KG1 (cell line): ENCODE measurements around the gene TTC28.

Experiments
- DNase-seq: peaks from one replicate; lab custom pipeline; 2025; lab: John Stamatoyannopoulos, UW

TTC28 gene

DNA sequence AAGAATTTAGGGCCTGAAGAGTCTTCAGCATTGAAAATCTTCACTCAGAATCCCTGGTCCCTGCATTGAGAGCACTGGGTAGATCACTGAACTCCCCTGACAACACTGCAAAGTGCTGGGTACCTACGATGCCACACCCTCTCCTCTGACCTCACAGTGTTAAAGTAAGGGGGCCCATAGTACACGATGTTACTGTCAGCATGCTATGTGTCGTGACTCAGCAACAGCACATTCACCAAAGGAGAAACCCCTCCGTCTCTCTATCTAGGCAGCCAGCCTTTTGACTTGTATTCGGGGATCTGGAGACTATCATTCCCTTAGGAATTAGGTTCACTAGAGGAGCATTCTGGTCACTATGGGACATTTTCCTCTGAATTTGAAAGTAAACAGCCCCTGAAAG lies 693.2 kb downstream of the TTC28 start:
- DNase-seq, result no peak

DNA sequence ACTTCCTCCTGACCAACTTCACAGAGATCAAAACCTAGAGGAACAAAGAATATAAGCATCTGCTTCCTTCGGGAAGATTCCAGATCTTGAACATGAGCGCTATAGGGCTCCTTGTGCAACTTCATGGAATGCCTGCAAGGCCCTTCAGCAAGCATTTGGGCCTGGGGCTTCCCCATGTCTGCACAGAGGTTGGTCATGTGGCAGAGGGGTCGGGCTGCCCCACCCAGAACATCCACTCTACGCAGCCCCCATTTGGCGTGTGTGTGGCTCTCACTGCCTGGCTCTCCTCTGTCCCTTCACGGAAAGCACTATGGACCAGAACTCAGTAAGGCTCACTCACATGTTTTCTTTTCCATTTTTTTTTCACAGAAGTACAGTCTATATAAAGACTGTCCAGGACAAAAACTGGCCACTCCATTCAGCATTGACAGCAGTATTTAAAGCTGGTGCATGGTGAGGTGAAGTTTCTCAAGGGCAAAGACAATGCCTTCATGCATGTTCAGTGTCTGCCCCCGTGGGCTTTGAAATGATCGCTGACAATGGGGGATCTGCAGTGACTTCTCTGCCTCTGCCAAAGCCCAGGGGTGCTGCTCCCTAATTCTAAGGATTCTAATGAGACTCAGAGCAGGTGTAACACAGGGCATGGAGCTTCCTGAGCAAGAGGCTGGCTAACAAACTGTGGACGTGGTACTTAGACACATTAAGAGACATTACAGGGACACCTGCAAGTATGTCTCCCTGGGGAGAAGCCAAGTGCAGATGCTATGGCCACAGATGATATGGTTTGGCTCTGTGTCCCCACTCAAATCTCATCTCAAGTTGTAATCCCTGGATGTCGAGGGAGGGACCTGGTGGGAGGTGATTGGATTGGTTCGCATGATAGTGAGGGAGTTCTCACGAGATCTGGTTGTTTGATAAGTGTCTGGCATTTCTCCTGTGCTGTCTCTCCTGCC lies 694.0 kb downstream of the TTC28 start:
- no peak for DNase-seq

DNA sequence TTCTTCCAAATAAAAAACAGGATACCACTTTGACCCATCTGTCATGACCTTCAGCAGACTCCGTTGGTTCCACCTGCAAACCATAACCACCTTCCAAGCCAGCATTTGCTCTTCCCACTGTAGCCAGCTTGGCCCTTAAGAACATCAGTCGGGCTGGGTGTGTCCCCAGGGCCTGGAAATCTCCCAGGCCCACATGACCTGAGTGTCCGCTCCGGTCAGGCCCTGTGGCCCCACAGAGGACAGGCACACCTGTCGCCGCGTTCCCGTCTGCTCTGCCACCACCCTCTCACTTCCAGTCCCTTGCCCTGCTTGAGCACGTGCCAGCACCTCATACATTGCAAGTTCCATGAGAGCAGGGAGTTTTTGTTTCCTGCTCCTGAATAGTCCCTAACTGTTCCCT lies 694.9 kb downstream of the TTC28 start:
- DNase-seq, result no peak

DNA sequence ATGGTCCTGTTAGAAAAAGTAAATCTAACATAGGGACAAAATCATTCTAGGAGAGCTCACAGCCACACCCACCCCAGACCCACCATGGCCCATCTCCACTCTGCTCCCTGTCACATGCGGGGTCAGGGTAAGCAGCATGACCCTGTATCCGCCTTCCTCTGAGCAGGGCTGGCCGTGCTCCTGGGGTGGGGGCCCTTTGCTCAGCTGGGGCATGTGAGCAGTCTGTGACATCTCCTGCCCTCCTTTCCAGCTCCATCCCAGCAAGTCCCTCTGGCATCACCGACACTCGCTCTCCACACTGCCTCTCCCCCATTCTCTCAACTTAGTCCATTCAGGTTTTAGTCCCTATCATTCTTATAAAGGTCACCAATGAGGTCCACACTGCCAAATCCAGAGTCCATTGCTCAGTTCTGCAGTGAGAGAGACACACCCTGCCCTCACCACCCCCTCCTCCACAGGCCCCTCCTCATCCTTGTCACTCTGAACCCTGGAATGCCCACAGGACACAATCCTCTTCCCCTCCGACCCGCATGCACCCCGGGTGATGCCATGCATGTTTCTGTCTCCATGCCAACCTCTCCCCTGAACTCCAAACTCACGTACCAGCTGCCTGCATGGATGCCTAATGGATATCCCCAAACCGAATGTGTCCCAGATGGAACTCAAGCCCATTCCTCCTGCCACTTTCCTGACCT lies 695.5 kb downstream of the TTC28 start:
- DNase-seq, result no peak

DNA sequence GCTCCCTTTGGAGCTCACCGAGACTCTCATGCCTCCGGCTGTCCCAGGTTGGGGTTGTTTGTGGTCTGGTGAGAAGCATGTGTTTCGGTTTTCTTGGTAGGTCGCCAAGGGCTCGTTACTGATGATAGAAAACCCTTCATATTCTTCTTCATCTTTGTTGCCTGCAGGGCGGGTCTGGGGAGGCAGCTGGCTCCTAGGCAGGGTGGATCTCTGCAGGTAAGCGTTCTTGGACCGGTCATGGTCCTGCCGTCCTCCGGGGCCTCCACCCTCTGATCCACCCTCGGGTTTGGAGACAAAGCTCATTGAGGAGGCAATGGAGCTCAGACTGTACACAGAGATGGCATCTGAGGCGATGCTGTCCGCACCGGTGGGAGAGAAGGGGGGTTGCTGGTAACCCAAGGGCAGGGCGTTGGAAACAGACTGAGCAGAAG lies 696.3 kb downstream of the TTC28 start:
- DNase-seq, result no peak

DNA sequence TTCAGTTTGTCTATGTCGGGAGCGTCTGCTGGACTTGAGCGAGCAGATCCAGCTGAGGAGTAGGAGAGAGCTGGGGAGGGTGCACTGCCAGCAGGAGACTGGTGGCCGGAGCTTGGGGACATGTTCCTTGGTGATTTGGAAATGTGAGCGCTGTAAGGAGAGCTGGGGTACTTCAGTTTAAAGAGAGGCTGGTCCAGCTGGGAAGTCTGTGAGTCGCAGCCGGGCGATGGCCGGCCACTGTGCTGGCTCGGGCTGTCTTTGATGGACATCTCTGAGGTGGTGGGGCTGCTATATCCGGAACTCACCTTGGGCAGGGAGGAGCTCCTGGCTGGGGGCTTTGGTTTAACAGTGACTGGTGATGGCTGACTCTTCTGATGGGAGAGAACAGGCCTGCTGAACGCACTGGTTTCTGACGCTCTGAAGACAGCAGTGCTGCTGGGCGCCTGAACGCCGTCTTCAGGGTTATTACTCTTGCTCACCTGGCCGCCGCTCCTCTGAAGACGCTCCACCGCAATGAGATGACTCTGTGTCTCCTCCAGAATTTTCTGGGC lies 696.9 kb downstream of the TTC28 start:
- DNase-seq, result no peak

DNA sequence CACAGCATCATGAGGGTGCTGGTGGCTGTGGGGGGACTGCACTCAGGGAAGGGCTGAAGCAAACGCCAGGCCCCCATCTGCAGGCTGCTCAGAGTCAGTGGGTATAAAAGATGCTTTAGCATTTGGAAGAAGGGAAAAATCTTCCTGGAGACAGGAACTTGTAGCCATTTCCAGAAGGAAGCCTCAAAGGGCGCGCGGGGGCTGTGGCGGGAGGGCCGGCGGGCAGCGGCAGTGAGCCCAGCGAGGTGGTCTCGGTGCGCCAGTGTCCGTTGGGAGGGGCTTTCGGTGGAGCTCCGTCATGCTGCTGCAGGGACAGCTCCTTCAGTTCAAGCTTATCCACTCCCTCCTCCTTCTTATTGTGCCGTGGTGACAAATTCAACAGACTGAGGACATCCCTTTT lies 697.5 kb downstream of the TTC28 start:
- DNase-seq, result no peak

DNA sequence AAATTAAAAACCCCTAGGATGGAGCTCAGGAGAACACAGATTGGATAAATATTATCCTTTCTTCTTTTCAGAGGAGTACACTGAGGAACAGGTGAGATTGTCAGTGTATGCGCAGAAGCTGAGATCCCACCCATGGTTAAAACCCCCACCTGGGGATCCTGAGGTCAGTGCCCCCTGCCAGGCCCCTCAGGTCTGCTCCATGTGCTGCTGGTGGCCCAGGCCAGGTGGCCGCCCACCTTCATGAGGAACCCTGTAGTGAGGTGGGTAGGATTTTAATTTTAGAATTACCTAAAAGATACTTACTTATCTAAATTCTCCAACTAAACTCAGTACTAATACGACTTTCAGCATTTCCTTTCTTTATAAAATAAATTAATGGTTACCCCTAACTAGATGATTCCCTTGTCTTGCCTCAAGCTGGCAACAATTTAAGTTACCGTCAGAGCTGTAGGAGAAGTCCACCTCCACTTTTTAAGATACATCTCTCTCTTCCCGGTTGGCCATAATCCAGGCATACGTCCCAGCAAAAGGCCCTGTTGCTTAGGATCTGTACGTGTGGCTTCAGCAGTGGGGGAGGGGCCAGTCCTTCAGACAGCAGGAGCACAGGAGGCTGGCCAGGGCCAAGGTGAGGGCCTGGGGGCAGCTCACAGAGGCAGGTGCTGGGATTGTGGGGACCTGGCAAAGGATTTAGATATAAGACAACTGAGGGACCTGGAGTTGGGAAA lies 699.1 kb downstream of the TTC28 start:
- DNase-seq, result no peak

DNA sequence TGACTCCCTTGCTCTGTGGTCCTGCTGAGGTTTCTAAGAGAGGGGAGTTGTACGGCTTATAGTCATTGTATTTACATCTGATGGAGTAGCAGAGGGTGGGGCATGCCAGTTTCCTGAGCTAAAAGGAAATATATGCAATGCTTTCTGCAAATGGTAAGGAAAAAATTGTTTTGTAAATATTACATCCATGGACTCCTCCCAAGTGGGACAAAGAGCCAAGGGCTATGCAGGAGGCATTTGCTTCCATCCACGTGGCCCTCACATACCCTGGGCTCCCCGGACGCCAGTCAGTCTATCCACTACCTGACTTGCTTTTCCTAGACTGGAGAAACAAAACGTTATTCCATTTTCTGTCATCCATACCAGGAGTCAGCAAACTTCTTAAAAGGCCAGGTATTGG lies 700.8 kb downstream of the TTC28 start:
- no peak for DNase-seq

DNA sequence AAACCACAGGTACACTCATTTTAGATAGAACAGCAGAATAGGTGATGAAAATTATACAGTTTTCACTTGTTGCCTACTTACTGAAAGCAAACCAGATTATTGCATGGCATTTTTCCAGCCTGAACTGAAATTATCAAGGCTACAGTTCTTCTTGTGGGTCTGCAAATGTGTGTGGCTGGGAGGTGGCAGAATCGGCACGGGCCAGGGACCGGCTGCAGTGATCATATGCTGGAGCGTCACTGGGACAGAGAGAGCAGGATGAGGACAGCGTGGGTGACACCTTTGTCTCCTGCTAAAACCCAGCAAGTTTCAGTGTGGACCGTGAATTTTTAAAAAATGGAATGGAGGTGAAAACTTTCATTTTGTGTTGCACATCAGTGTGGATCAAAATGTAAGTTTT lies 701.3 kb downstream of the TTC28 start:
- DNase-seq, result no peak

DNA sequence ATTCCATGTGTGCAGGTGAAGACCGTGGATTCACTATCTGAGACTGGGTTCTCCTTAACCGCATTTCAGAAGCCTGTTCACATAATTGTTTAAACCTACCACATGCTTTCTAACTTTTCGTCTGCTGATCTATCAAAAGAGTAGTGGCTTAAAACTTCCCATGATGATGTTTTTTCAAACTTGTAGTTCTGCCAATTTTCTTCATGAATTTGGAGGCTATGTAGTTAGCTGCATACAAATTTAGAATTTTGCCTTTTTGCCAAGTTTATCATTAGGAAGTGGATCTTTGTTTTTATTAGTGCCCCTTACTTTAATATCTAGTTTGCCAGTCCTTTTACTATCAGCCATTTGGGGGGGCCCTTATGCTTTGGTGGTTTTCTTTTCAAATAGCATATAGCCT lies 703.1 kb downstream of the TTC28 start:
- no peak for DNase-seq

DNA sequence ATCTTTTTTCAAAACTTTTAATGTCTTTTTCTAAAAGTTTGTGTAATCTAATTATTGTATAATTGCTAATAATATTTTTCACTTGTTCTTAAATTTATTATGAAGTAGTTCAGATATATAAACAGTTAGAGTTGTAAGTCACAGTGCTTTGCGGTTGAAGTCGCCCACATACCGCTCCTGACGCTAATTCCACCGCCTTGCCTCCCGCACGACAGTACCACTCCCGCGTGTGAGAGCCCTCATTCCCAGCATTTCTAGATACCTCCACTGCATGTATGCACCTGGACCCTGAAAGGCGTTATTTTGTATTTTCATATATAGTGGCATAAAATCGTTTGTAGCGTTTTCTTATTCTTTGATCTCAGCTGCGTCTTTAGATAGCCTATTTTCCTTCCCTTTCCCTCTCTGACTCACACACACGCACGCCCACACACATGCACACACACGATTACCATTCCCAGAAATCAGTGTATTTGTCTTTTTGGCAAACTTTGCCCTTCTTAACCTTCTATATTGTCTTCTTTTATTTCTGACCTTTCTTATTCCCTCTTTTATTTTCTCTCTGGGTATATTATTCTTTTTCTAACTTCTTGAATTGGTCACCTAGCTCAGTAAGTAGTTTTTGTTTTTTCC lies 704.1 kb downstream of the TTC28 start:
- DNase-seq, result no peak

DNA sequence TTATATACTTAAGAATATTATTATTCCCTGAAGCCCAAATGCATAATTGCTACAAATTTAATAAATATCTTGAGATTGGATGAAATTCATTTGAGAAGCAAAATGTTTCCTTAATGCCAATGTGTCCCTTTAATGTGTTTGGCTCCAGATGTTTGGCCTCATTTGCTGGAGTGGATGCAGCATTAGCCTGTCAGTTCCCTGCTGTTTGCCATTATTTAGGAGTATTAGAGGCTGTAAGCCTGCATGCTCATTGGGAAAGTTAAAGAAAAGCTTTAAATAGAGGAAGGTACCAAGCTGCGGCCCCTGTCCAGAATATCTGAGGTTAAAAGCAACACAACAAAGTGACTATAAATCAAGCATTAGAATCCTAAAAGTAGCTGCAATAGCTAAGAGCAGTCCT lies 705.8 kb downstream of the TTC28 start:
- DNase-seq, result no peak

DNA sequence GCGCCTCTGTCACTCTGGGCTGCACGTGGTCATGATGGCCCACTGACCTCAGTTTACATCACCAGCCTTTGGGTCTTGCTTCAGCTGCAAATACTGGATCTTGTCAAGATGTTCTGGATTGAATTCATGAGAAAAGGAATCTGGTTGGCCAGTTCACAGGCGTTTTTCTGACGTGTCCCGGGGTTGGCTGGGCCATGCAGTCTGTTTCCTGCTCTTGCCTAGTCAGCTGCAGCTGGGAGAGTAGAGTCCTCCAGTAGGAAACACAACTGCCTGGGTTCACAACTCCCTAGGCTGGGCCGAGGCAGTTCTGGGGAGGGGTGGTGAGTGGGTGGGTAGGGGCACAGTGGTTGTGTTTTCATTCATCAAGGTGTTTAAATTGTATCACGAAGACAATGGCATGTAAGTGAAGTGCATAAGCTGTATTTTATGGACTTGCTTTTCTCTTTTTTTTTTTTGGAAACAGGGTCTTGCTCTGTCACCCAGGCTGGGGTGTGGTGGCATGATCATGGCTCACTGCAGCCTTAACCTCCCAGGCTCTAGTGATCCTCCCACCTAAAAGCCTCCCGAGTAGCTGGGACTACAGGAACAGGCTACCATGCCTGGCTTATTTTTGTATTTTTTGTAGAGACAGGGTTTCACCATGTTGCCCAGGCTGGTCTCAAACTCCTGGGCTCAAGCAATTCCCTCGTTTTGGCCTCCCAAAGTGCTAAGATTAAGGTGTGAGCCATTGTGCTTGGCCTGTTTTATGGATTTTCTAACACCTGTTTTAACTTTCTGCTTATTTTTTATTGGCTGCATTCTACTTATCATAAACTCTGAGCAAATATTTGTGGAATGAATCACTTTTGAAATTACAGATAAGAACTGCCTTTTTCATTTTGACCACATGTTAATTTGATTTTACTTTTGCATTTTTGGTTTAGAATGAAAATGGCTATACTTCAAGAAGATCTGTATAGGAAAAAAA lies 706.6 kb downstream of the TTC28 start:
- DNase-seq, result no peak

DNA sequence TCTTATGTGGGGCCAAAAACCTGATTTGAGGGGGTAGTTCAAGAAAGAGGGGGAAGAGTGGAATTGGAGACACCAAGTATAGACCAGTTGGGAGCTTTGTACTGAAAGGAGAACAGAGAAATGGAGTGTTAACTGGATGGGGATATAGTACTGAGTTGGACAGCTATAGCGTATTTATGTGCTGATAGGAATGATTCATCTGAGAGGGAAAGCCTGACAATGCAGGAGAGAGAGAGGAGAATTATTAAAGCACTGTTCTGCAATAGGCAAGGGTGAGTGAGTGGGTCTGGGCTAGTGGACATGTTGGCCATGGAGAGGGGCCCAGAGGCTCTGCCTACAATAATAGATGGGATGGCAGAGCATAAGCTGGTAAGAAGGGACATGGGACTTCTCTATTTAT lies 707.7 kb downstream of the TTC28 start:
- no peak for DNase-seq

DNA sequence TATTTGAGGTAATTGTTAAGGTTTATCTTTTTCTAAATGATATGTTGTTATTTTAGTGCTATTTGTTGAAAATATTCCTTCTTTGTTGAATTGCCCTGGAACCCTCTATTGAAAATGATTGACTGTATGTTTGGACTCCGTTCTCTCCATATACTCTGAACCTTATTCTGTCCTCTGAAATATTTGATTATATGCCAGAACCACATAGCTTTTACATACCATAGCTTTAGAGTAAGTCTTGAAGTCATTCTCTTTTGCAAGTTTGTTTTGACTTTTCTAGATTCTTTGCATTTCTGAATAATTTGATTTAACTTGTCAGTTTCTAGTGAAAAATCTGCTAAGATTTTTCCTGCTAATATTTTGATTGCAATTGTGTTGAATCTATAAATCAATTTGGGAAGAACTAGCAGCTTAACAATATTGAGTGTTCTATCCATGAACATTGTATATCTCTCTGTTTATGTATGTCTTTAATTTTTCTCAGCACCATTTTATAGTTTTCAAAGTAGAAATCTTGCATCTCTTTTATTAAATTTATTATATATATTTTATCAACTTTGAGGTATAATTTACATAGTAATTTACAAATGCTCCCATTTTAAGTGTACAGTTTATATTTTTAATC lies 708.9 kb downstream of the TTC28 start:
- no peak for DNase-seq

DNA sequence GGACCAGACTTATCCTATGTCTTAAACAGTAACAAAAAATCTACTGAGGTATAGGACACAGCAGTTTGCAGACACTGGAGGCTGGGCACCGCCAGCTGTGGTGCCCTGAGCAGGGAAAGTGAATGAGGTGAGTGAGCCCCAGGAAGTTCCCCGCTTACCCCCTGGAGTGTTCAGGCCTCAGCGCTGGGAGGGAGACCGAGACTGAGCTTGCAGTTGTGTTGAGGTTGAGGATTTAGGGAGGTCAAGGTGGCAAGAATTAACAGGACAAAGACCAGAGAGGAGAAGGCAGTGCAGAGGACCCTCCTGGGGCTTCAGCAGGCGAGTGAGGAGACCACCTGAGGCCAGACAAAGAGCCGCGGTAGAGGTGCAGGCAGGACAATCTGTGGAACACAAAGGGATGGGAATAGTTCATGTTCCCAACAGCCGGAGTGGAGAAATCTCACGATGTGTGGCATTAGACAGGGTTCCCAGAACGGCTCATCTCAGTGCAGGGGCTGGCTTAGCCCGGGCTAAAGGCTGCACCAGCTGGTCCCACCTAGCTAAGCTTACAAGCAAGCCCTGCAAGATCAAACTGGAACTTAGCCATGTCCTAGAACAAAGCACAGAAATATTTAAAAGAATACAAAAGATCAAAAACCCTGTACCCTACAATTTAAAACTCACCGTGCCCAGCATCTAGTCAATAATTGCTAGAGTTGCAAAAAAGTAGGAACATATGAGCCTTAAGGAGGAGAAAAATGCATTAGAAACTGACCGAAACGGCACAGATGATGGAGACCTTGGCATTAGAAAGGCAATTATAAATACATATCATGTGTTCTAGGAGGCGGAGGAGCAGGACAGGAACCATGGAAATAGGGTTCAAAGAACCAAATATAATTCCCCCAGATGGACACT lies 713.2 kb downstream of the TTC28 start:
- no peak for DNase-seq

DNA sequence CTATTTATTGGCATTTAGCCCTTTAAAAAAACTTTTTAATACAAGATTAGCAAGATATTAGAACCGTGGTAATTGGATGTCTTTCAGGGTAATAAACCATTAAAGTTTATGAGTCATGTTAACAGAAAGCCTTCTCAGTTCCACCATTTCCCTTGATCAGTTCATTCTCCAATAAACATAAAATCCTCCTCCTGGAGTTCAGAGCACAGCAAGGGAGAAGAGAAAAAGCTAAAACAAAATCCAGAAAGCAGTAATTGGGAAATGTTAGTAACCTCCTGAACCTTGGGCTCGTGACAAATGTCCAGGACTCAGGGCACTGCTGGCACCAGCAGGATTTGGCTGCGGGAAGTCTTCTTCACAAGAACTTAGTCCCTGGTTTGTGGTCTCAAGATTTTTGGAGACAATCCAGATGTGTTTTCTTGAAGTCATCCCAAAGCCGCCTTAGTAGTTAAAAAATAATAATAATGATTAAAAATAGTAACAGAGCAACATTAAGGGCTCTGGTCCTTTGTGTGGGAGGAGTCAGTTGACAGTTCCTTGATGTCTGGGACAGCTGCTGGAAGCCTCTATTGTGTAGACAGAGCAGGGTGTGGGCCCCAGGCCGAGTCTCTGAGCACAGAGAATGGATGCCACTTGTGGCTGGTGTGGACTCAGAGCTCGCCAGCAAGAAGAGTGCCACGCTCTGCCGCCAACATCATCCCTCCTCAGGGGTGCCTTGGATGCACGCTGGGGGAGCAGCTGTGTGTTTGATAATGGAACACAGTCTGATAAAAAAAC lies 717.2 kb downstream of the TTC28 start:
- no peak for DNase-seq
